NCI-H226 (cell line): ENCODE results near the gene HIP1.

Experiments
- DNase-seq: peaks from one replicate; pipeline ENCODE4 v3.0.0-alpha.2; 2015

The HIP1 gene

DNA sequence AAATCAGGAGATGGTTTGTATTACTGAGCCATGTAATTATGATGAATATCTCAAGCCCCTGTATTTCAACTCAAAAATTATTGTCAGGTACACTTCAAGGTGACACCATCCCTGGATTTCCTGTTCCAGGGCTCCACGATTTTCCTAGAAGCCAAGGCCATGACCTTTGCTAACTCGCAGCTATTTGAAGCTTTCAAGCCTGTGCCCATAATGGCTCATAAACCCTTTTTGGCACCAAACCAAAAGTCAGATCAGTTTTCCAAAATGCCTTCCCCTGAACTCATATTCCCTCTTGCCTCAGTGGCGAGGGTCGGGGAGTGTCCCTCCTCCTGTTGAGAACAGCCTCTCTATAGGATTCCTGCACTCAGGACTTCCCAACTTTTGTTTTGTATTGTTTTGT lies 70.8 kb downstream of the HIP1 start:
- DNase-seq = no peak

DNA sequence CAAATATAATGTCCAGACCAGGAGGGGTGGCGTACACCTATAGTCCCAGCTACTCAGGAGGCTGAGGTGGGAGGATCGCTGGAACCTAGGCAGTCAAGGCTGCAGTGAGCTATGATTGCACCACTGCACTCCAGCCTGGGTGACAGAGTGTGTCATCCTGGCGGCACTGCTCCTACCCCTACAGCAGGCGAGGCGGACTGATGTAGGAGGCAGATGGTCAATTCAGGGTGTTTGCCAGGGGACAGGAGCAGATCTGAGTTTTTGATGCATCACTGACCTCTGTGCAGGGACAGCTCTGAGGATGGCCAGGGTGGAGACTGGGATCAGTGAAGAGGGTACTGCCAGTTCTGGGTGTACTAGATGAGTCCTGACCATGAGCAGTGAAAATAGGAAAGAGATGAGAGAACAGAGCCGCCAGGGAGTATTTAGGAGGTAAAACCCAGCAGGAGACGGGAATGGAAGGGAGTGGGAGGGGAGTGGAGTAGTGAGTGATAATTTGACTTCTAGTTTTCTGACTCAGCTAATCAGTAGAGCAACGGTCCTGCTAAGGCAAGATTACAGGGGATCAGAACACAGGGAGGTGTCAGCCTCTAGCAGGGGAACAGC lies 75.3 kb downstream of the HIP1 start:
- DNase-seq = no peak

DNA sequence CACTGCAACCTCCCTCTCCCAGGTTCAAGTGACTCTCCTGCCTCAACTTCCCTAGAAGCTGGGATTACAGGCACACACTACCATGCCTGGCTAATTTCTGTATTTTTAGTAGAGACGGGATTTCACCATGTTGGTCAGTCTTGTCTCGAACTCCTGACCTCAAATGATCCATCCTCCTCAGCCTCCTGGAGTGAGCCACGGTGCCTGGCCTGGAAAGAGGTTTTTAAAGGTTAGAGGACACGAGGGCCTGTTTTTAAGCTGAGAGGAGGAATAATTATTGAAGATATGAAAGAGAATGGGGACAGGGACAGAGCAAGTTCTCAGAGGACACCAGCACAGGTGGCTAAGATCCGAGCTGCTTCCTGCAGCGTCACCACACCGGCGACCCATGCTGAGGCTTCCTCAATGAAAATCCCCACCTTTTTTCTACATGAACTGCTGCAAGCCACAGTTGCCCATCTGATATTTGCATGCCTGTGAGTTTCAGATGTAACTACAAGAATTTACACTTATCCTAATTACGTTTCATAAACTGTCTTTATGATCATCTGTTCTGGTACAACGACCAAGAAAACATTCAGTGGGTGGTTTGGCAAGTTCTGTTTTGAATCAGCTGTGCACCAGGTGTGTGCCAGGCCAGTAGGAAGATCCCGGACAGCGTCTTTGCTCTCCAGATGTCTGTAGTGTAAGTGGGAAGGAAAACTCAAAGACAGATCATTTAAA lies 76.0 kb downstream of the HIP1 start:
- no peak for DNase-seq

DNA sequence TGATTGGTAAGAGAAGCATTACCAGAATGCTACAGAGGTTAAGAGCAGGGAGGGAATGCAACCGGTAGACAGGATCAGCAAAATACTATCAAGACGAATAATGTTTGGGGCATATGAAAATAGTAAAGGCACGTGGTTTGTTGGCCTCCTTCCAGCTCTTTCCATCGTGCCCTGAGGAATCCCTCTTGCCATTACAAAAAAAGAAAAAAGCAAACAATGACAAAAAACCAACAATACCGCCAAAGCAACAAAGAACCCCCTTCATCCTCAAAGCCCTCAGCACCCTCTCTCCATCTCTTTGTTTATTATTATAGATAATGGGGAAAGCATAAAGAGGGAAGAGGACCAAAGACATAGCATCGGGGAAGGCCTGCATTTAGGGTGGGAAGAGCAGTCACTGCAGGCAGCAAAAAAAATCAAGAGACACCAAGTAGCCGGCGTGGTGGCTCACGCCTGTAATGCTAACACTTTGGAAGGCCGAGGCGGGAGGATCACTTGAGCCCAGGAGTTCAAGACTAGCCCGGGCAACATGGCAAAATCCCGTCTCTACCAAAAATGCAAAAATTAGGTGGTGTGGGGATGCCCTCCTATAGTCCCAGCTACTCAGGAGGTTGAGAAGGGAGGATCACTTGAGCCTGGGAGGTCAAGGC lies 78.0 kb downstream of the HIP1 start:
- no peak for DNase-seq

DNA sequence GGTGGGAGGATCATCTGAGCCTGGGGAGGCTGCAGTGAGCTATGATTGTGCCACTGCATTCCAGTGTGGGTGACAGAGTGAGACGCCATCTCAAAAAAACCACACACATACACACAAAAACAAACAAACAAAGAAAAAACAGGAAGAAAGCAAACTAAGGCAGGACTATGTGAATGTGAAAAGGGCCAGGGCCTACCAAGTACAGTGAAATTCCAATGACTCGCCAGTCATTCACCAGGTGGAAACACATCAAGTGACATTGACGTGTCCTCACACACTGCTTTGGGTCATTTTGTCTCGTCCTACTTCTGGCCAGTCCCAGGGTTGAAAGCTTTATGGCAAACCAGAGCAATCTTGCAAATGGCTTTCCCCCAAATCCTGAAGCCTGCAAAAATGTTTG lies 79.9 kb downstream of the HIP1 start:
- DNase-seq = no peak

DNA sequence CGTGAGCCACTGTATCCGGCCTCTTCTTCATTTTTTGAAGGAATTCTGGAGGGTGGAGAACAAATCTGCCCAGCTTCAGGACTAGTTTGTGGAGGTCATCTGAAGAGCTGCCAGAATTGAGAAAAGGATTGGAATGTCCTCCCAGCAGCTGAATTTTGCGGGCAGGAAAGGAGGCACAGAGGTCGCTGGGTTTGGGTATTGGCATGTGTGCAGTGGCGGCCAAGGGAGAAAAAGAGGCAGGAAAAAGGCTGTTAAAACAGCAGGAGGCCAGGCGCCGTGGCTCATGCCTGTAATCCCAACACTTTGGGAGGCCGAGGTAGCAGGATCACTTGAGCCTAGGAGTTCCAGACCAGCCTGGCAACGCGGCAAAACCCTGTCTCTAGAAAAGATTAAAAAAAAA lies 80.4 kb downstream of the HIP1 start:
- DNase-seq = no peak

DNA sequence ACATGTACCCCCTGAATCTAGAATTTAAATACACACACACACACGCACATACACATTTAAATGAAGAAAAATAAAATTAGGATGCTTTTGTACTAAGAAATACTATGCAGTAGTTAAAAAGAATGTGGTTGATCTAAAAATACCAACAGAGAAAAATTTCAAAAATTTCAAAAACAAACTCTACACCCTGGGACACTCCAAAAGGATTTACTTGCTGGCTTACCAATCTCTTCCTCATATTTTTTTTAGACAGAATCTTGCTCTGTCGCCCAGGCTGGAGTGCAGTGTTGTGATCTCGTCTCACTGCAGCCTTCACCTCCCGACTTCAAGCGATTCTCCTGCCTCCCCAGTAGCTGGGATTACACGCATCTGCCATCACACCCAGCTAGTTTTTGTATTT lies 80.9 kb downstream of the HIP1 start:
- no peak for DNase-seq

DNA sequence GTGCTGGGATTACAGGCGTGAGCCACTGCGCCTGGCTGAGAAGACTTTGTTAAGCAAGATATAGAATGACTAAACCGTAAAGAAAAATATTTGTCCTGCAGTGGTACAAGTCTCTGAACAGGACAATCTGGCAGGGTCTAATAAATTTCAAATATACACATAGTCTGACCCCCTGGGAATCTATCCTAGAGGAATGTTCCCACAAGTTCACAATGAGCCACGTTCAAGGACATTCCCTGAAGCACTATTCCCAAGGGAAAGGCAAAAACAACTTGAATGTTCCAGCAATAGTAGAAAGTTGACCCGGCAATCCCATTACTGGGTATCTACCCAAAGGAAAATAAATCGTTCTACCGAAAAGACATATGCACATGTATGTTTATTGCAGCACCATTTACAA lies 82.0 kb downstream of the HIP1 start:
- no peak for DNase-seq

DNA sequence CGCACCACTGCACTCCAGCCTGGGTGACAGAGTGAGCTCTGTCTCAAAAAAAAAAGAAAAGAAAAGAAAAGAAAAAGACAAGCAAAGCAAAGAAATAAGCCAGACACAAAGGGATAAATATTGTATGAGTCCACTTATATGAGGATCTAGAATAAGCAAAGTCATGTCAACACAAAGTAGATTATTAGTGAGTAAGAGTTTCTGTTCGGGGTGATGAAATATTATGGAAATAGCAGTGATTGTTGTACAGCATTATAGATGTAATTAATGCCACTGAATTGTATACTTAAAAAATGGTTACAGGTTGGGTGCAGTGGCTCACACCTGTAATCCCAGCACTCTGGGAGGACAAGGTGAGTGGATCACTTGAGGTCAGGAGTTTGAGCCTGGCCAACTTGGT lies 83.2 kb downstream of the HIP1 start:
- DNase-seq = no peak

DNA sequence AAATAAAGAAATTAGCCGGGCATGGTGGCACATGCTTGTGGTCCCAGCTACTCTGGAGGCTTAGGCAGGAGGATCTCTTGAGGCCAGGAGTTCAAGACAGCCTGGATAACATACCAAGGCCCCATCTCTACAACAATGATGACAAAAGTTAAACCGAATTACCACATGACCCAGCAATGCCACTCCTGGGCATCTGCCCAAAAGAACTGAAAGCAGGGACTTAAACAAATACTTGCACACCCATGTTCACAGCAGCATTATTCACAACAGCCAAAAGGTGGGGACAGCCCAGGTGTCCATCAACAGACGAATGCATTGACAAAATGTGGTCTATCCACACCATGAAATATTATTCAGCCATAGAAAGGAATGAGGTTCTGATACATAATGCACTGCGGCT lies 83.9 kb downstream of the HIP1 start:
- DNase-seq = no peak

DNA sequence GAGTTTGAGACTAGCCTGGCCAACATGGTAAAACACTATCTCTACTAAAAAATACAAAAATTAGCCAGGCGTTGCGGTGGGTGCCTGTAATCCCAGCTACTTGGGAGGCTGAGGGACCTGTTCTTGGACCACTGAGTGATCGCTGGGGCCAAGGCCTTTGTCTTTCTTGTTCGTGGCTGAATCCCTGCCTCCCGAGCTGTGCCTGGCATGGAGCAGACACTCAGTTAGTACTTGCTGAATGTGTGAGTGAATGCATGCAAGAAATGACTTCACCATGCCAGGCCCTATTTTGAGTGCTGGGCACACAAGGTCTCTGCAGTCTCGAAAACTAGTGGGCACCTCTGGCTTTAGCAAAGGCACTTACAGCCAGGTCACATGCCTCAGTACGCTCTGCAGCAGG lies 85.1 kb downstream of the HIP1 start:
- no peak for DNase-seq

DNA sequence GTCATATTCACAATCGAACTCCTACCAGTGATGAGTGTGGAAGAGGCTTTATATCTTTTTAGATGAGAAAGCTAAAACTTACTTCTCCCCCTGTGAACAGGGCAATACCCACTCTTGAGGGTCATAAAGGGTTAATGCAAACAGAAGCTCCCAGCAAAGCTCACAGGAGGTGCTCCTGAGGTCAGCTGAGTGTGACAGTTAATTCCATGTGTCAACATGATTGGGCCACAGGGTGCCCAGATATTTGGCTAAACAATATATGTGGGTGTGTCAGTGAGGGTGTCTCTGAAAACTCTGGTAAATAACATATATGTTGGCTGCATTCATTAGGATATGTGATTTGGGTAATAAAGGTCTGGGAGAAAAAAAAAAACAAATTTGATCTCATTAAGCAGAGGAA lies 86.0 kb downstream of the HIP1 start:
- DNase-seq = no peak

DNA sequence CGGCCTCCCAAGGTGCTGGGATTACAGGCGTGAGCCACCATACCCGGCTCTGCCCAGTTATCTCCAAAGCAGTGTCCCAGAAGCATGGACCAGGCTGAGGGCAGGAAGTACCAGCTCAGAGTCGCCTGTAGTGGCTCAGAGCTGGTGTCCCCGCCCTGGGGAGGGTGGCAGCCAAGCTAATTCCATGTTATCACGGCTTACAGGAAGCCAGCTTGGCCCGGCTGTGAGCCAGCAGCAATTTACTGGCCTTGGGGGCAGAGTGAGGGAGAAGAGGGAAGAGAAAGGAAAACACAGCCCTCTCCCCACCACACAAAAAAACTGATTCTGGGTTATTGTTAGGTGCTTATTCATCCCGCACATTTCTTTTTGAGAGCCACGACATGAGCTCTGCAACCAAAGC lies 88.1 kb downstream of the HIP1 start:
- no peak for DNase-seq

DNA sequence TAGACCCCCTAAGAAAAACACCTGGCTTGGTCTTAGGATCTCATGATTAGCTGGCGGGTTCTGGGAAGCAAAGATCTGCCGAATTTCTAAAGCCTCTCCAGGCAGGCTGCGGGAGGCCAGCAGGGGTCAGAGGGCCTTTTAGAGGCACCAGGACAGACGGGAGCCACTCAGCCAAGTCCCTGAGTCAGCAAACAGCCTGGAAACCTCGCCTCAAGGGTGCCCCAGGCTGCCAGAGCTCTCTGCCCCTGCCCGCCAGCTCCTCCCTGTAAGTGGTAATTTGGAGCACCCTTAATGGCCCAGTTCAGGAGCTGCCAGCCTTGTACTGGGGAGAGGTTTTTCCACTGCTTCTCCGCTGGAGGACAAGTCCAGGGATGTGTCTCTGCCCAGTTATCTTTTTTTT lies 88.7 kb downstream of the HIP1 start:
- no peak for DNase-seq

DNA sequence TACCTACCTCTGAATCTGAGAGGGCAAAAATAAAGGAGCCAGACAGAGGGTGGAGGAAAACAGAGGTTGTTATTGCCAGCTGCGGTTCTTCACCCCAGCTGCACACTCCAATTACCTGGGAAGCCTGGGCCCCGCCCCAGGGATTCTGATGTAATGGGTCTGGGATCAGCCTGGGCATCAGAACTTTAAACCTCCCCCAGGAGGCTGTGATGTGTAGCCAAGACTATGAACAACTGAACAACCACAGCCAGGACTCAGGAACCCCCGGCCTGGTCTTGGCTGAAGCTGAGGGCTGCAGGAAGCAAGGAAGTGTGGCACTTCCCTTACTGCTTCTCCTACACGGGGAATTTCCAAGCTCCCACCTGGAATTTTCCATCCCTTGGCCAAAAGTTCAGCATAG lies 89.3 kb downstream of the HIP1 start:
- DNase-seq = peak; percentile 67

DNA sequence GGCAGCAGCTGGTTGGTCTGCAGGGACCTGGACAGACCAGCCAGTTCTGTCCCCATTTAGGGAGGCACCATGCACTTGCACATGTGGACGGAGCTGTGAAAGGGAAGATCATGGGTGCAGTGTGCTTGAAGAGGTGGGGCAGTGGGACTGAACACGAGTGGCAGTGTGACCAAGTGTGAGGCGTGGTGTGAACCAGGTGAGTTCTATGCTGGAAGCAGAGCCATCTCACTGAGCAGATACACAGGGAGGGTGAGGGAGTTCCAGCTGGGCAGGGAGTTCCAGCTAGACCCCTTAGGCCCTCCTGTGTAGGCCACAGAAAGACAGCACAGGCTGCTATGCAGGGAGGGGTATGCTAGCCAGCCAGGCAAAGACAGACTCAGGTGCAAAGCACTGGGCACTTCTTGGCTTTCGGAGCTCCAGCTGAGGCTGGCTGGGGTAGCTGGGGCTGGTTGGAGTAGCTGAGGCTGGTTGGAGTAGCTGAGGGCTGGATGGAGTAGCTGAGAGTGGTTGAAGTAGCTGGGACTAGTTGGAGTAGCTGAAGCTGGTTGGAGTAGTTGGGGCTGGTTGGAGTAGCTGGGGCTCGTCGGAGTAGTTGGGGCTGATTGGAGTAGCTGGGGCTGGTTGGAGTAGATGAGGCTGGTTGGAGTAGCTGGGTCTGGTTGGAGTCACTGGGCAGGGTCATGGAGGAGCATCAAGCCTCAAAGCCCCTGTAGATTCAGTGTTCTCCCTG lies 90.9 kb downstream of the HIP1 start:
- DNase-seq = no peak

DNA sequence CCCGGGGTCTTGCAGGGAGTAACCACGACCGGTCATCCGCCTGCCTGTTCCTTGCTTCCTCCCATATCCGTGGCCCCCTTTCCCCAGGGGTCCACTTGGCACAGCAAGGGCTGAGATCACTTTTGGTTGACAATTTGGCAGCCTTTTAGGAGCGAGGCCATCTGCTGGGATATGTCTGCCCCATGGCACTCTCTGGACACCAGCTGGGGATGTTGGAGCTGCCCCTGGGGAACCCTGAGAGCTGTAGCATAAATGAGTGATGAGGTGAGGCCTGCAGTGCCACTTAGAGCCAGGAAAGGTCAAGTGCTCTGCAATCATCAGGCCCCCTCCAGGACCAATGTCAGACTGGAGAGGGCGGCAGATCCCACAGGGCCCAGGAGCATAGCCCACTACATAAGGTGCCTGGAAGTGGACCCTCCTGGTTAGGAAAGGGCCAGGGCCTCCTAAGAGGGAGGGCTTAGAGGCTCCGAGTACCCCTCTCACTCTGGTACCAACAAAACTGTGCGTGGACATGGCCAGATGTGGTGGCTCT lies 92.1 kb downstream of the HIP1 start:
- no peak for DNase-seq

DNA sequence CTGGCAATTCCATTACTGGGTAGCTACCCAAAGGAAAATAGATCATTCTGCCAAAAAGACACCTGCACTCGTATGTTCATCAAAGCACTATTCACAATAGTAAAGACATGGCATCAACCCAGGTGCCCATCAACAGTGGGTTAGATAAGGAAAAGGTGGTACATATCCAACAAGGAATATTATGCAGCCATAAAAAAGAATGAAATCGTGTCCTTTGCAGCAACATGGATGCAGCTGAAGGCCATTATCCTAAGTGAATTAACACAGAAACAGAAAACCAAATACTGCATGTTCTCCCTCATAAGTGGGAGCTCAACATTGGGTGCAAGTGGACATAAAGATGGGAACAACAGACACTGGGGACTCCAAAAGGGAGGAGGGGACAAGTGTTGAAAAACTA lies 93.2 kb downstream of the HIP1 start:
- DNase-seq = no peak

DNA sequence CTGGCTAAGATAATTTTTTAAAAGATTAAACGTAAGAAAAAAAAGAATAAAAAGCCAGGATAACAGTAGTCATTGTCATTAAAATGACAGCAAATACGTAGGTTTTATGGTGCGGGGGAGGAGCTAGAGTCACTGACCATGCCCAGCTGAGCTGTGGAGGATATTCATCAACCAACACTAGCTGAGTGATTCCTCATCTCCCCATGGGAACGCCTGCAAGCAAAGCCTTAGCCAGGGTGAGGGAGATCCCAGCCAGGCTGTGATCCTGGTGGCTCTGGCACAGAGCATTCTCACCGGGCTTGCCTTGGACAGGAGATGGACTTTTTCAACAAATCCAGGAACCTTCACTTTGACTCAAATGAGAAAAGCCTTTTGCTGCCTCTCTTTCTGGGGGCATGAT lies 94.2 kb downstream of the HIP1 start:
- DNase-seq = no peak

DNA sequence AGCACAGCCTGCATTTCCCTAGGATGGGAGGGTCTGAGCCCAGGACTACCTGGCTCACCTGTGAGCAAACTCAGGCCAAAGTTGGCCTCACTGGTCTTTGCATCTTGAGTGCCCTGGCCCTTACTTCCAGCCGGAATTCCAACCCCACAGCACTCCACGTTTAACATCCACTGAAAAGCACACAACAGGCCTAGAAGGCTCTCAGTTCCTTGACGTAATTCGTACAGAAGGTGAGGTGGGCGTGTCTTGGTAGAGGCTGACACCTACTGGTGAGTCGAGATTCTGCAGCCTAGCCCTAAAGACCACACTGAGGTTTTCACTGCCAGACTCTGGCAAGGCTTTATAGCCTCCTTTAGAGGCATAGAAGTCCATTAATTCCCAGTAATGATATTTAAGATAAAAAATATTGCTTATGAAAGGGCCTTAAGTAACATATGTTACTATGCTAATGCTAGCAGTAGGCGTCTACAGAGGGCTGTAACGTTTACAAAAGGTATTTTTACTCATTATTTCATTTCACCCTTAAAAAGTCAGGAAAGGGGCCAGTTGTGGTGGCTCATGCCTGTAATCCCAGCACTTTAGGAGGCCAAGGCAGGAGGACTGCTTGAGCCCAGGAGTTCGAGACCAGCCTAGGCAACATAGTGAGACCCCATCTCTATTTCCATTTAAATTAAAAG lies 95.8 kb downstream of the HIP1 start:
- DNase-seq = peak; percentile 35

DNA sequence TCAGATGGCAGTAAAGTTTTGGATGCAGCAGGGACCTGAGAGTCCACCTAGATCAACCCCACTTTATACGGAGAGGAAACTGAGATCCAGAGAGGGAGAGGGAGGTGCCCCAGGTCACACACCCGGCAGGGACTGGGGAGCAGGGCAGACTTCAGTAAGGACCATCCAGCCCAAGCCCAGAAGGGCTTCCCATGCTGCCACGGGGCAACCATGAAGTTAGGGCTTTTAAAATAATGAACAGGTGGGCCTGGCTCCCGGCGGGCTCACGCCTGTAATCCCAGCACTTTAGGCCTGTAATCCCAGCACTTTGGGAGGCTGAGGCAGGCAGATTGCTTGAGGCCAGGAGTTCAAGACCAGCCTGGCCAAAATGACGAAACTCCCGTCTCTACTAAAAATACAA lies 98.5 kb downstream of the HIP1 start:
- DNase-seq = no peak

DNA sequence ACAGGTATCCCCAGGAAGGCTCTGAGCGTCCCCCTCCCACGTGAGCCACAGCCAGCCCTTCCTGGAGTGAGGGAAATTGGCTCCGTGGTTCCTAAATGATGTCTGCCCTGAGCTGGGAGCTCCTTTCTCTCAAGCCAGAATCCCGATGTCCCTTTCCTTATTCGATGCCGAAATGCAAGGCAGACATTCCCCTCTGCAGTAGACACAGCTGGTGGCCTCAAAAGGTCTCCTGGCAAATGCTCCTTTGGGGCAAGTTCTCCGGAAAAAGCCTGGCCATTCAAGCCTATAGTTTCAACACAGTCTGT lies 98.9 kb downstream of the HIP1 start:
- DNase-seq = no peak
